22Rv1 (cell line): ENCODE data around the gene VTN.

ENCODE experiments used
- H3K27ac ChIP-seq: fragments of 450-650 bp; 2 replicates; pipeline ENCODE4 v1.5.1; 2017
- CTCF ChIP-seq: fragments of 450-650 bp; IDR thresholded peaks from 2 replicates; pipeline ENCODE4 v1.5.1; 2017; ENCODE audit warnings: mild to moderate bottlenecking
- ZFX ChIP-seq: fragments of 450-650 bp; IDR thresholded peaks from 2 replicates; pipeline ENCODE4 v1.6.1; 2017; ENCODE audit warnings: antibody characterized with exemption, borderline replicate concordance

VTN gene

GRCh38 chr17:28394337-28395116 is 24.4 kb upstream of the VTN start:
- H3K27ac ChIP-seq = no peak overlapping the region
- no peak for TF ChIP-seq CTCF
- no peak for TF ChIP-seq ZFX

DNA sequence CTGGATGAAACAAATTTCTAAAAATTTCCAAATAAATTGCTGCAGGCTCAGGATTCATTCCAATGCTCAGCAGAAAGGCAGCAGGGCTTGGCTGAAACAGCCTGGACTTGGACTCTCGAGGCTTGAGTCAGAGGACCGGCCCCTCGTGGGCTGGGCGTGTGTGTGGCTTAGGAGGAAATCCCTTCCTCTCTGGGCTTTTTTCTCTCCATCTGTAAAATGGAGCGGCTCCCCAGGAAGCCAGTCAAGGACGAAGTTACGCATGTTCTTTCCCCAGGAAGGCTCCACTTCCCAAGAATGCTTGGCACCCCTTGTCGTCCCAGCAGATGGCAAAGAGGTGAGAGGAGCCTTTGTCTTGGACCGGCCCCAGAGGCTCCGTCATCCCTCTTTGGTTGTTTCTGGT is 22.4 kb upstream of the VTN start:
- TF ChIP-seq ZFX (no peak), CTCF (no peak)
- H3K27ac ChIP-seq = no peak overlapping the region

DNA sequence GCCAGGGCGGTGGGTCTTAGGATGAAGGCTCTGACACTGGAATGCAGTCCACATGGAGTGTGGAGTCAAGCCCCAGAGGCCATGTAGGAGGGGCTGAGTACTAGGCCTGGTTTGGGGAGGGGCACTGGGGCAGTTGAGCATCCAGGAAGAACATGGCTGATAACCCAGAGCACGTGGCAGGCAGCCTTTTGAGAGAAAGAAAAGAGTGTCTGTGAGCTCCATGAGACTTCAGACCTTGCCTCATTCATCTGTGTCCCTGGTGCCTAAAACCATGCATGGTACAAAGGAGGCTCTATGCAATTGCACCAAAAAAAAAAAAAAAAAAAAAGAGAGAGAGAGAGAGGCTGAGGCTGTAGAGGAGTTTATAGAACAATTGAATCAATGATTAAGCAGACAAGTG is 21.3 kb upstream of the VTN start:
- TF ChIP-seq ZFX (no peak), CTCF (no peak)

DNA sequence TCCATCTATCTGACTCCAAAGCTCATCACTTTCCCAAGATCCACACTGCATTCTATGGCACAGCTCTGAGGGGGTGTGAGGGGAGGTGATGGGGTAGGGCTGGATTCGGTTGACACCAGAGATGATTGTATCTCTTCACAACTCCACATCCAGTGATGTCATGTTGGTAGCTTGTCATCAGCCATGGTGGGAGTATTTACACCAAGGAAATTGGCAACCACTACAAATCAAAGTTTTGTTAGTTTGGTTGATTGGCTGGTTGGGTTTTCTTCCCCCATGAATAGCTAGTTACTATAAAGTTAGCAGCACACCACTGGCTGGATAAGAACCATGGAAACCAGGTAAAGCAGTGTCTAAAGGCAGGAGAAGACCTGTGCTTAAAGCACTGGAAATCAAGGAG is 20.9 kb upstream of the VTN start:
- TF ChIP-seq CTCF = no peak
- H3K27ac ChIP-seq = no peak overlapping the region

More for the DNA sequence above, 21.3 kb upstream of the VTN start:
- H3K27ac ChIP-seq = no peak overlapping the region

GRCh38 chr17:28390563-28390962 is 20.5 kb upstream of the VTN start:
- H3K27ac ChIP-seq = no peak overlapping the region
- no peak for TF ChIP-seq CTCF
- no peak for TF ChIP-seq ZFX

DNA sequence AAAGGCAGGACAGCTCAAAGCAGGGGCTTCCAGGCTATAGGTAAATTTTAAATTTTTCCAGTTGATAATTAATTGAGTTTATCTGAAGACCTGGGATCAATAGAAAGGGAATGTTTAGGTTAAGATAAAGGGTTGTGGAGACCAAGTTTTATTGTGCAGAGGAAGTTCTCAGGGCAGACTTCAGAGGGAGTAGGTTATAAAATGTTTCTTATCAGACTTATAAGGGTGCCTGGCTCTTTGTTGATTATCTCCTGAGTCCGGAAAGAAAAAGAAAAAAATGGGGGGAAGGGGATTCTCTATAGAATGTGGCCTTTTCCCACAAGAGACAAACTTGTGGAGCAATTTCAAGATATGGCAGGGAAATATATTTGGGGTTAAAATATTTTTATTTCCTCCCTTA is 20.0 kb upstream of the VTN start:
- no peak overlapping the region for H3K27ac ChIP-seq
- TF ChIP-seq CTCF (no peak), ZFX (no peak)

DNA sequence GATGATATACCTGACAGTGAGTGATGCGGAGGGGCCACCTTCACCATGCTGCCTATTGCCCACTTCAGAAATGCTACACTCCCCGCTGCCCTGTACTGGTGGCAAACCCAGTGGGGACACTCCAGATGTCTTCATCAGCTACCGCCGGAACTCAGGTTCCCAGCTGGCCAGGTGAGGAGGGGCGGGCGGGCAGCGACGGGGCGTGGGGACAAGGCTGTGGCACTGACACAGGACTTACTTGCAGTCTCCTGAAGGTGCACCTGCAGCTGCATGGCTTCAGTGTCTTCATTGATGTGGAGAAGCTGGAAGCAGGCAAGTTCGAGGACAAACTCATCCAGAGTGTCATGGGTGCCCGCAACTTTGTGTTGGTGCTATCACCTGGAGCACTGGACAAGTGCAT is 18.0 kb upstream of the VTN start:
- no peak overlapping the region for H3K27ac ChIP-seq
- TF ChIP-seq ZFX (no peak), CTCF (no peak)
